Ovary (tissue), 9 donors: ENCODE results near the gene TMEM86B. TPM values are rescaled to one million over a fixed set of nuclear protein-coding genes. Genes with fewer than 3 reads are reported as not detected.

ENCODE experiments used
- DNase-seq, 5 donors: peaks; one replicate each; pipeline ENCODE4 v3.0.0-alpha.2; 2019 to 2020
- H3K27ac ChIP-seq, 2 donors: fragments of 200-600 bp; one replicate each; pipeline versions ENCODE4 v1.5.1 to v1.8.0; 2019 to 2022
- H3K27me3 ChIP-seq: fragments of 200-600 bp; one replicate; pipeline ENCODE4 v1.8.0; 2022
- H3K36me3 ChIP-seq: fragments of 200-600 bp; sonication (generic); one replicate; pipeline ENCODE4 v1.5.1; 2019
- H3K4me1 ChIP-seq: one replicate; pipeline ENCODE4 v1.8.1; 2013; ENCODE audit warnings: mild to moderate bottlenecking, moderate library complexity; ENCODE audit not compliant: insufficient read depth
- H3K4me3 ChIP-seq: fragments of 200-600 bp; sonication (generic); one replicate; pipeline ENCODE4 v1.5.1; 2017
- H3K9me3 ChIP-seq, 2 donors: fragments of 200-600 bp in 1 of 2; sonication (generic) in 1 of 2; one replicate each; pipeline versions ENCODE4 v1.5.1 to v1.8.1; 2013 to 2019; ENCODE audit warnings: mild to moderate bottlenecking in 1 of 2, moderate library complexity in 1 of 2
- CTCF ChIP-seq, 3 donors: fragments of 450-650 bp in 2 of 3; fragments of 200-600 bp in 1 of 3; IDR thresholded peaks; one replicate each; pipeline versions ENCODE4 v1.5.1 to v1.8.0; 2016 to 2022; ENCODE audit warnings: antibody characterized with exemption in 3 of 3, mild to moderate bottlenecking in 1 of 3
- EP300 ChIP-seq: sonication (generic); formaldehyde crosslinking; IDR thresholded peaks from one replicate; pipeline ENCODE4 v1.6.1; 2017; ENCODE audit warnings: antibody characterized with exemption
- POLR2A ChIP-seq: fragments of 450-650 bp; IDR thresholded peaks from one replicate; pipeline ENCODE4 v1.6.1; 2017; ENCODE audit warnings: antibody characterized with exemption, mild to moderate bottlenecking, moderate library complexity
- WGBS, 3 donors: extraction: QIAGEN DNeasy Blood & Tissue Kit in 1 of 3; methylation state at CpG; one replicate each; pipeline versions ENCODE4 v1.1.5 to v1.1.7; 2013 to 2017; 5-methylcytosine and 5-hydroxymethylcytosine counted together
- intact Hi-C, 4 donors: fragments of 100-400 bp; cut with DNase I; formaldehyde crosslinking; loops; one replicate each; pipeline versions ENCODE4 v1.11.0 to v1.15.1; 2022 to 2023
- polyA plus RNA-seq, 2 donors: library from polyadenylated mRNA; stranded (reverse); fragments of 200-250 nt in 1 of 2; fragments of 350-450 nt in 1 of 2; fragmentation: Illumina TruSeq in 1 of 2; extraction: RNeasy Lipid Tissue Mini Kit (QIAGEN cat#74804) in 1 of 2; gene quantifications; one replicate each; pipeline ENCODE4 v1.2.3, GENCODE V29; 2013 to 2014
- total RNA-seq, 7 donors: library from RNA; depleted of rRNA in 2 of 7; stranded (reverse); fragments of >200 nt in 2 of 7; fragmentation: NEBNext Ultra II Directional in 3 of 7; extraction: Animal tissue kit (Norgen Biotek cat#: 25700) in 3 of 7; gene quantifications; one replicate each; pipeline versions ENCODE4 v1.1.0 to v1.2.4, GENCODE V29; 2016 to 2023
- donor health status: DM: no; HTN: no; CAD: no; lungs with moderate emphysema.
- donor health status: DM: no; HTN: no; CAD: no.
- donor health status: Bipolar disorder and iron deficiency.
- donor health status: DM: yes; HTN: yes; CAD: no.
- donor health status: DM: no; HTN: no; CAD: no.
- donor health status: DM: yes; HTN: yes; CAD: no.

Gene TMEM86B
- total and polyA plus RNA-seq, 9 donors: 2.6 to 4.9 (median 3.4) TPM; not detected in 1

DNA sequence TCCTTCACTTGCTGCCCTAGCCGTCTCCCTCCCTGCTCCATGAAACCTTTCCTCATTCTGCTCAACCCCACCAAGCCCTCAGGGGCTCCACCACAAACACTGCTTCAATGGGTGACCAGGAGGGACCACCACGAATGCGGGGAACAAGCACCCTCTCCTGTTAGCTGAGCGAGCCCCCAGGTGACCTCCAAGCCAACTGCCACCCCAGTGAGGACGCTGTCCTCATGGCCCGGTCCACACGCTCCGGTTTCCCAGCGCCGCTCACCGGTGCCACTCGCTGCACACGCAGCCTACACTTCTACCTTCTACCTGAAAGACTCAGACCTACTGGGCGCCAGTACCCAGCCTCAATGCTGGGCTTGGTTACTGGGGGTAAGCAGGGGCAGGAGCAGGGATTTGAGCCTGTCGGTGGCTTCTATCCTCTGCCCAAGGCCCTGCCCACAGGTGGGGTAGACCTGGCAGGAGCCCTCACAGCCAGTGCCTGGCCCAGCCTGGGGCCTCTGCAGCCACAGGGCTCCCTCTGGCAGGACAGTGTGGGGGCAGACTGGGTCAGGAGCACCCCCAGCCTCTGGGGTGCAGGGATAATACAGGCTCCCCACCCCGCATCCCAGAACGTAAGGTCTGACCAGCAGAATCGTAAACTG lies 704 bp upstream of the TMEM86B start:
- Histone ChIP-seq H3K4me1 (no peaks in the 10 kb centered on the region), H3K4me3 (no peak overlapping the region), H3K36me3 (no peaks in the 10 kb centered on the region), H3K27me3 (no peaks in the 10 kb centered on the region), H3K9me3 (no peaks in the 10 kb centered on the region), H3K27ac (no peak overlapping the region)
- WGBS, 3 donors: 89 to 94% (median 92%) methylated on average over 18 of the region's 18 CpGs
- no peak for TF ChIP-seq EP300
- no peak for TF ChIP-seq POLR2A
- intact Hi-C loops: no loop called here
- DNase-seq: no peak

- Histone ChIP-seq H3K27me3 (no peaks in the 10 kb centered on the region), H3K36me3 (no peaks in the 10 kb centered on the region), H3K9me3 (no peaks in the 10 kb centered on the region), H3K27ac (no peak overlapping the region), H3K4me1 (no peaks in the 10 kb centered on the region), H3K4me3 (no peak overlapping the region)
- TF ChIP-seq POLR2A: no peak
- peak in 1 of 5 donors; percentile 28 for DNase-seq
- intact Hi-C loops: no loop called here
- WGBS, 3 donors: 58 to 61% (median 58%) methylated on average over 17 of the region's 17 CpGs
Measured at GRCh38 chr19:55228015-55228391, 560 bp downstream of the TMEM86B start.

DNA sequence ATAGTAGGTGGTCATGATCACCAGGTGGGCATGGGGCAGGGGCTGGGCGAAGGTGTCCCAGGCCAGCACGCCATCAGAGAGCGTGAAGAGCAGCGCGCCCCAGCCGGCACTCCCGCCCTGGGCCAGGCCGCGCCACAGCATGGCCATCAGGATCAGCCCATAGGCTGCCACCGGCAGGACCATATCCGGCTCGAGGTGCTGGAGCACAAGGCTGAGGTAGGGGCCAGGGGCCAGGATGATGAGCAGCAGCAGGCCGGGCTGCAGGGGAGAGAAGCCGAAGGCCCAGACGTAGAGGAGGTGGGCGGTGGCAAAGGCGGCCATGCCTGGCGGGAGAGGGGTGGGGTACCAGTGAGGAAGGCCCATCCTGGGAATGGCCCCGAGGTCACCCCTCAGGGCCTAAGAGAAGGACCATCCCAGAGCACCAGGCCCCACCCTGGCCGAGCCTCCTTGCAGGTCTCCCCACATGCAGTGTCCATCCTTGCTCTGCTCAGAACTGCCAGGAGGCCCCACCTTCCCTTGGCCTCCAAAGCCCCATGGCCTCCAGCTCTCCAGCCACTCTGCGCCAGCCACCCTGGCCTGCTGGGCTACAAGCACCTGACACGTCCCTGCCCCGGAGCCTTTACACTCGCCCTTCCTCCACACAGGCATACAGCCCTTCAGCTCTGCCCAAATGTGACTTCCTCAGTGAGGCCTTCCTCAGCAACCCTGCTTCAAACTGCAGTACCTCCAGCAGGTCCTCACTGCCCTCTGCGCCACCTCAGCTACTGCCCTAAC lies 1.1 kb downstream of the TMEM86B start:
- Histone ChIP-seq H3K36me3 (no peaks in the 10 kb centered on the region), H3K4me3 (no peak overlapping the region), H3K27ac (no peak overlapping the region), H3K4me1 (no peaks in the 10 kb centered on the region), H3K27me3 (no peaks in the 10 kb centered on the region), H3K9me3 (no peaks in the 10 kb centered on the region)
- whole genome bisulfite sequencing, 3 donors: 87 to 88% (median 87%) methylated on average over 25 of the region's 25 CpGs
- intact Hi-C loops: no loop called here
- no peak for TF ChIP-seq POLR2A
- no peak for TF ChIP-seq EP300
- no peak for TF ChIP-seq CTCF (IDR thresholded peaks at IDR 0.05)
- DNase-seq: no peak

GRCh38 chr19:55226788-55227187 lies 1.8 kb downstream of the TMEM86B start:
- 65 to 71% (median 70%) methylated on average over 18 of the region's 18 CpGs for WGBS, 3 donors
- intact Hi-C loops: no loop called here
- Histone ChIP-seq H3K4me1 (no peaks in the 10 kb centered on the region), H3K27ac (no peak overlapping the region), H3K4me3 (no peak overlapping the region), H3K9me3 (no peaks in the 10 kb centered on the region), H3K27me3 (no peaks in the 10 kb centered on the region), H3K36me3 (no peaks in the 10 kb centered on the region)
- no peak for DNase-seq
- TF ChIP-seq POLR2A (no peak), CTCF (IDR thresholded peaks at IDR 0.05) (no peak), EP300 (no peak)

DNA sequence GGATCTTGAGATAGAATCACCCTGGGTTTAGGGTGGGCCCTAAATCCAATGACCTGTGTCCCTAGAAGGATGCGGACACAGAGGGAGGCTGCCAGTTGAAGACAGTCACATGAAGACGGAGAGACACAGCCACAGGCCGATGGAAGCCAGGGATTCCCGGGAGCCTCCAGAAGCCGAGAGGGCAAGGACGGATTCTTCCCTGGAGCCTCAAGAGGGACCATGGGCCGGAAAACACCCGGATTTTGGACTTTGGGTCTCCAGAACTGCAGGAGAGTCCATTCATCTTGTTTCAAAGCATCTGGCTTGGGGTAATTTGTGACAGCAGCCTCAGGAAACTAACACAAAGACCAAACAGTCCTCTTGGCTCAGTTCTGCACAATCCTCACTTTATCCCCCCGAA lies 2.3 kb downstream of the TMEM86B start:
- DNase-seq: no peak
- no peak overlapping the region for H3K4me3 ChIP-seq
- H3K36me3 ChIP-seq: no peaks in the 10 kb centered on the region
- H3K27ac ChIP-seq: no peak overlapping the region
- no peaks in the 10 kb centered on the region for H3K9me3 ChIP-seq
- no peaks in the 10 kb centered on the region for H3K4me1 ChIP-seq
- H3K27me3 ChIP-seq: no peaks in the 10 kb centered on the region
- intact Hi-C loops: no loop called here
- TF ChIP-seq CTCF (IDR thresholded peaks at IDR 0.05) (no peak), EP300 (no peak), POLR2A (no peak)
- 78 to 92% (median 80%) methylated on average over 9 of the region's 9 CpGs for WGBS, 3 donors
